NT2/D1 (cell line): ENCODE data around the gene TOMM20L.

Experiments
- SUZ12 ChIP-seq: IDR thresholded peaks from 2 replicates; pipeline ENCODE4 v1.6.1; 2011; ENCODE audit not compliant: insufficient read length, insufficient read depth; ENCODE audit errors: extremely low read depth
- YY1 ChIP-seq: IDR thresholded peaks from 2 replicates; pipeline ENCODE4 v1.6.1; 2011; ENCODE audit not compliant: insufficient read length, insufficient read depth
- ZNF274 ChIP-seq: IDR thresholded peaks from 2 replicates; pipeline ENCODE4 v1.6.1; 2011; ENCODE audit warnings: mild to moderate bottlenecking, low read depth, low read length

GRCh38 chr14:58398895-58399294, 3.2 kb downstream of the TOMM20L start:
- TF ChIP-seq YY1 = no peak
- no peak for TF ChIP-seq ZNF274
- no peak for TF ChIP-seq SUZ12
